ENCODE data around the gene UBE2Q2.
"Not testable (repeated sequence)": the region's sequence is repeated elsewhere in the genome, so short reads cannot be mapped to it uniquely, and the experiment has no call there.

DNA sequence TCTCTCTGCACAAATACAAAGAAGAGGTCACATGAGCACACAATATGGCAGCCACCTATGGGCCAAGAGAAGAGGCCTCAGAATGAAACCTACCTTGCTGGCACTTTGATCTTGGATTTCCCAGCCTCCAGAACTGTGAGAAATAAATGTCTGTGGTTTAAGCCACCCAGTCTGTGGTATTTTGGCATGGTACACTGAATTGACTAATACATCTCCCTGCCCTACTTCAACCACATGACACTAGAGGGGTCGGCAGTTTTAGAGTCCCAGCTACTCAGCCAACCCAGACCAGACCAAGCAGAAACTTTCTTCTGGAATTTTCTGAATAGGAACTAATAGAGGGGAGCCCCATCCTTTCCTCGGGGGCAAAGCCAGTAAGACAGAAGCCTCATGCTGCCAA is 35.8 kb upstream of the UBE2Q2 start:
- TF ChIP-seq EP300 (IDR thresholded peaks at IDR 0.05) = not testable (repeated sequence)
- TF ChIP-seq, protein P1, sequence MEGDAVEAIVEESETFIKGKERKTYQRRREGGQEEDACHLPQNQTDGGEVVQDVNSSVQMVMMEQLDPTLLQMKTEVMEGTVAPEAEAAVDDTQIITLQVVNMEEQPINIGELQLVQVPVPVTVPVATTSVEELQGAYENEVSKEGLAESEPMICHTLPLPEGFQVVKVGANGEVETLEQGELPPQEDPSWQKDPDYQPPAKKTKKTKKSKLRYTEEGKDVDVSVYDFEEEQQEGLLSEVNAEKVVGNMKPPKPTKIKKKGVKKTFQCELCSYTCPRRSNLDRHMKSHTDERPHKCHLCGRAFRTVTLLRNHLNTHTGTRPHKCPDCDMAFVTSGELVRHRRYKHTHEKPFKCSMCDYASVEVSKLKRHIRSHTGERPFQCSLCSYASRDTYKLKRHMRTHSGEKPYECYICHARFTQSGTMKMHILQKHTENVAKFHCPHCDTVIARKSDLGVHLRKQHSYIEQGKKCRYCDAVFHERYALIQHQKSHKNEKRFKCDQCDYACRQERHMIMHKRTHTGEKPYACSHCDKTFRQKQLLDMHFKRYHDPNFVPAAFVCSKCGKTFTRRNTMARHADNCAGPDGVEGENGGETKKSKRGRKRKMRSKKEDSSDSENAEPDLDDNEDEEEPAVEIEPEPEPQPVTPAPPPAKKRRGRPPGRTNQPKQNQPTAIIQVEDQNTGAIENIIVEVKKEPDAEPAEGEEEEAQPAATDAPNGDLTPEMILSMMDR (IDR thresholded peaks at IDR 0.05) = not testable (repeated sequence)

Data from suprapubic skin (tissue), 3 donors.